Activated CD8-positive, alpha-beta memory T cell treated with anti-CD3 and anti-CD28 coated beads, Interleukin-2, amount 50 U/mL, for 4 hours (primary cell): ENCODE results near the gene SNORC.

Experiments used
- DNase-seq: peaks from one replicate; pipeline ENCODE4 v3.0.0-alpha.2; 2020

Gene SNORC

GRCh38 chr2:232883116-232883721, 13.2 kb downstream of the SNORC start:
- DNase-seq: no peak

GRCh38 chr2:232884001-232884421, 13.9 kb downstream of the SNORC start:
- DNase-seq: no peak

GRCh38 chr2:232884549-232885263, 14.6 kb downstream of the SNORC start:
- DNase-seq: no peak

GRCh38 chr2:232885264-232885961, 15.3 kb downstream of the SNORC start:
- DNase-seq: no peak

- no peak for DNase-seq
These were observed 16.1 kb downstream of the SNORC start for GRCh38 chr2:232886176-232886575.

- DNase-seq: no peak
These were observed 16.6 kb downstream of the SNORC start for GRCh38 chr2:232886632-232887031.

- DNase-seq: no peak
These were observed 17.2 kb downstream of the SNORC start for GRCh38 chr2:232887171-232887850.

GRCh38 chr2:232888099-232888836, 18.2 kb downstream of the SNORC start:
- DNase-seq: no peak

GRCh38 chr2:232888839-232889529, 18.9 kb downstream of the SNORC start:
- DNase-seq: no peak

GRCh38 chr2:232889876-232890401, 19.9 kb downstream of the SNORC start:
- DNase-seq: no peak

GRCh38 chr2:232890536-232890895, 20.5 kb downstream of the SNORC start:
- no peak for DNase-seq

GRCh38 chr2:232890896-232891601, 21.0 kb downstream of the SNORC start:
- no peak for DNase-seq

GRCh38 chr2:232891621-232892071, 21.6 kb downstream of the SNORC start:
- no peak for DNase-seq

GRCh38 chr2:232892221-232892620, 22.2 kb downstream of the SNORC start:
- no peak for DNase-seq

GRCh38 chr2:232892843-232893242, 22.8 kb downstream of the SNORC start:
- DNase-seq: no peak

GRCh38 chr2:232893834-232894233, 23.8 kb downstream of the SNORC start:
- no peak for DNase-seq

- no peak for DNase-seq
These were observed 24.2 kb downstream of the SNORC start for GRCh38 chr2:232894251-232894650.

GRCh38 chr2:232894746-232895145, 24.7 kb downstream of the SNORC start:
- no peak for DNase-seq

GRCh38 chr2:232896111-232896510, 26.0 kb downstream of the SNORC start:
- DNase-seq: no peak

- no peak for DNase-seq
These were observed 26.9 kb downstream of the SNORC start for GRCh38 chr2:232896720-232897597.
